Measurements from ENCODE around the gene RELB.
"Not testable (repeated sequence)": the region's sequence is repeated elsewhere in the genome, so short reads cannot be mapped to it uniquely, and the experiment has no call there.

Gene RELB

DNA sequence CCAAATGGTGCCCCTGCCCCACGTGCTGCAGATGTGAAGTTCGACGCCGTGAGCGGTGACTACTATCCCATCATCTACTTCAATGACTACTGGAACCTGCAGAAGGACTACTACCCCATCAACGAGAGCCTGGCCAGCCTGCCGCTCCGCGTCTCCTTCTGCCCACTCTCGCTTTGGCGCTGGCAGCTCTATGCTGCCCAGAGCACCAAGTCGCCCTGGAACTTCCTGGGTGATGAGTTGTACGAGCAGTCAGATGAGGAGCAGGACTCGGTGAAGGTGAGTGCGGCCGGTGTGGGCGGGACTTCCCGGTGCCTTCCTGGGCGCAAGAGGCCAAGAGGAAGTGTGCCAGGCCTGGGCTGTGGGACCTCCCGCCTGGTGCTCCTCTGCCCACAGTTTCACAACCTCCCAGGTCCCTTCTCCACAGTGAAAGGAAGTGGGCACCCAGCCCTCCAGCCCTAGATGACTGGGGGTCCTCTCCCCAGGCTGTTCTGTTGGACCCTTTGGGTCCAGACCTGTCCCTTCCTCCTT, 14.1 kb upstream of the RELB start:
- DNase-seq = no peak

DNA sequence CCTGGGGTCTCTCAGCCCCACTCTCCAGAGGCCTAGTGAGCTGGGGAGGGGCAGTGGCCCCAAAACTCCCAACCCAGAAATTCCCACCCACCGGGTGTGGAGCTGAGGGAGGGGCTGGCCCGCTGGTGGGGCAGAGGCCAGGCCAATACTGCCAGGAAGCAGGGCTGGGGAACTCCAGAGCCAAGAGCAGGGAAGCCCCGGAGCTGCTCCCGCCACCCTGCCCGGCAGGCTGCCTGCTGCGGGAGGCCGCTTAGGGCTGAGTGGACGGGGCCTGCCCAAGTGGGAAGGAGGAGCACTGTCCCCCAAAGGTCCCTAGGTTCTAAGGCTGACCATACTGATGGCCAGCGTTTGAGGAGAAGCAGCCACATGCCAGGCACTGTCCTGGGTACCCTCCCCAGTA, 13.0 kb upstream of the RELB start:
- DNase-seq = no peak

DNA sequence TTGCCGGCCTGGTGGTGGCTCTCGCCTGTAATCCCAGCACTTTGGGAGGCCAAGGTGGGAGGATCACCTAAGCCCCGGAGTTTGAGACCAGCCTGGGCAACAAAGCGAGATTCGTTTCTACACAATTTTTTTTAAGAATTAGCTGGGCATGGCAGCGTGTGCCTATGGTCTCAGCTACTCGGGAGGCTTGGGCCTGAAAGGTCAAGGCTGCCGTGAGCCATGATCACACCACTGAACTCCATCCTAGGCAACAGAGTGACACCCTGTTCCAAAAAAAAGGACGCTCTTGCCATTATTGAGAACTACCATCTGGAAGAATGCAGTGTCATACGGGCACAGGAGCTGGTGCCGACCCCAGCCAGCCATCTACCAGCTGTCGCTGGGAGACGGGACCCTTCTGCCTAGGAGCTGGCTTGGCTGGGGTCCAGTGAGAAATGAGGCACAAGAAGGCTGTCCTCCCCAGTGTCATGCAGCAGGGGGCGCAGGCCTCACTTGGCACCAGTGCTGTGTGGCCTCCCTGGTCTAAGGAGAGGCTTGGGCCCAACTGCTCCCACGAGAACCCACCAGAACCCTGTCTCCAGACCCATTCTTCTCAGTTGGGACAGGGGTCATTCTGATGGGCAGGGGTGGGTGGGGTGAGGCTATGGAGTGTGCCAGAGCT, 12.2 kb upstream of the RELB start:
- DNase-seq = no peak

DNA sequence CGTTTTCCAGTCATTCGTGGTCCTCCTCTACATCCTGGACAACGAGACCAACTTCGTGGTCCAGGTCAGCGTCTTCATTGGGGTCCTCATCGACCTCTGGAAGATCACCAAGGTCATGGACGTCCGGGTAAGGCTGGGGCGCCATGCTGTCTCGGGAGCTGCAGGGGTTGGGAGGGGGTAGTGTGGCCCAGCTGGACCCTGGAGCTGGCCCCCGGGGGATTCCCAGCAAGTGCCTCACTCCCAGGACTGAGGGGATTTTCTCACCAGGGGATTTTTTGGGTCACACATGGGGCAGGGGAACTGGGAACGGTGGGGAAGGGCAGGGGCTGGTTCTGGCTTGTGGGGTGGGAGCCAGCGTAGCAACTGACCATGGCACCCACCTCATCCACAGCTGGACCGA, 10.8 kb upstream of the RELB start:
- DNase-seq = no peak

DNA sequence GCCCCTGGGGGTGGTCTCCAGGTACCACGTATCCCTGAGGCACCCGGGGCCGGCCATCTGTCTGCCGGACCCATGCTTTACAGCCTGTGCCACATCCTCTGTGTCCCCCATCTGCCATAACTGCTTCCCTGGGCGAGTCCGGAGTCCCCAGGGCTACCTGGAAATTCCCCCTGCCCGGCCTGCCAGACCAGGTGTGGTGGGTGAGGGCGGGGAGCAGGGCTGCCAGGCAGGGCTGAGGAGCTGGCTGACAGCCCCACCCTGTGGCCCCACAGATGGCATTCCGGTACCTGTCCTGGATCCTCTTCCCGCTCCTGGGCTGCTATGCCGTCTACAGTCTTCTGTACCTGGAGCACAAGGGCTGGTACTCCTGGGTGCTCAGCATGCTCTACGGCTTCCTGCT, 10.3 kb upstream of the RELB start:
- no peak for DNase-seq

DNA sequence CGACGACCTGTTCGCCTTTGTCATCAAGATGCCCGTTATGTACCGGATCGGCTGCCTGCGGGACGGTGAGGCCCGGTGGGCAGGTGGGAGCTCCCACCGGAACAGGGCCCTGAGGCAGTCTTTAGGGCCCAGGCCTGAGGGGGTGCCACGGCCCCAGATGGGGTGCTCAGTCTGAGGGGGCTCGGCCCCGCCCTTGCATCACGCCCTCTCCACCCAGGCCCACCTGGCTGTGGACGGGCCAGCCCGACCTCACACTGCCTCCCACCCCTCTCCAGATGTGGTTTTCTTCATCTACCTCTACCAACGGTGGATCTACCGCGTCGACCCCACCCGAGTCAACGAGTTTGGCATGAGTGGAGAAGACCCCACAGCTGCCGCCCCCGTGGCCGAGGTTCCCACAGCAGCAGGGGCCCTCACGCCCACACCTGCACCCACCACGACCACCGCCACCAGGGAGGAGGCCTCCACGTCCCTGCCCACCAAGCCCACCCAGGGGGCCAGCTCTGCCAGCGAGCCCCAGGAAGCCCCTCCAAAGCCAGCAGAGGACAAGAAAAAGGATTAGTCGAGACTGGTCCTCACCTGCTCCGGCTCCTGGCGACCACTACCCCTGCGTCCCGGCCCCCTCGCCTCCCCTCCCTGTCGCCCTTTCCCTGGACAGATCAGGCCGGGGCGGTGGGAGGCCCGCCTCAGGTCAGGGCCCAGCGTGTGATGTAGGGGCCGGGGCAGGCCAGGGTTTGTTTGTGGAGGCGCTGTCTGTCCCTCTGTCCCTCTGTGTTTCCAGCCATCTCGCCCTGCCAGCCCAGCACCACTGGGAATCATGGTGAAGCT, 8.7 kb upstream of the RELB start:
- DNase-seq = no peak

DNA sequence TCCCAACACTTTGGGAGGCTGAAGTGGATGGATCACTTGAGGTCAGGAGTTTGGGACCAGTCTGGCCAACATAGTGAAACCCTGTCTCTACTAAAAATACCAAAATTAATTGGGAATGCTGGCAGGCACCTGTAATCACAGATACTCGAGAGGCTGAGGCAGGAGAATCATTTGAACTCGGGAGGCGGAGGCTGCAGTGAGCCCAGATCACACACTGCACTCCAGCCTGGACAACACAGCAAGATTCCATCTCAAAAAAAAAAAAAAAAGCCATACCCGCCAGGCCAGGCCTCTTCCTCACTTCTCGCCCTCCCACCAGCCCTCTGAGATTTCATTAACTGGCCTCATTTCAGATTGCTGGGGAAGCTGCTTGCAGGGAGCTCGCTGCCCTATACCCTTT, 7.7 kb upstream of the RELB start:
- DNase-seq = no peak

DNA sequence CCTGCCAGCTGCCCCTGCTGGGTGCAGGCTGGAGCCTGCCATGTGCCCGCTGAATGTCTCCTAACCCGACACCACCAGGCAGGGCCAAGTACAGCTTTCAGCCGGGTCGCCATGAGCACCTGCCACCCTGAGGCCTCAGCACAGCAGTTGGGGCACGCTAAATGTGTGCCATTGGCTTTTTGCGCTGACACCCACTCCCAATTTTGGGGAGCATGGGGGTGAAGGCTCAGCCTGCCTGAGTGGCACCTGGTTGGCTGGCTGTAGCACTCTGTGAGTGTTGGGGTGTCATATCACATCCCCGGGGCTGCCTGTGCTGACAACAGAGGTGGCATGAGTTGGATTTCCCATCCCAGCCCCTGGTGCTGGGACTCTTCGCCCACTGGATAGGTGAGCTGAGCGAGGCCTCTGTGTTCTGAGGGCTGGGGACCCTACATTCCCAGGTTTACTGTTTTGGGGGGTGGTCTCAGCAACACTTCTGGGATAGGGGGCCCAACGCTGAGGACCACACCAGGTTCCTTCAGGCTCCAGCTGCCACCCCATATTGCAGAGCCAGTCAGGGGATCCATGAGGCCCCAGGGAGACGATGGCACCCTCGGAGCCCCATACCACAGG, 7.2 kb upstream of the RELB start:
- no peak for DNase-seq

DNA sequence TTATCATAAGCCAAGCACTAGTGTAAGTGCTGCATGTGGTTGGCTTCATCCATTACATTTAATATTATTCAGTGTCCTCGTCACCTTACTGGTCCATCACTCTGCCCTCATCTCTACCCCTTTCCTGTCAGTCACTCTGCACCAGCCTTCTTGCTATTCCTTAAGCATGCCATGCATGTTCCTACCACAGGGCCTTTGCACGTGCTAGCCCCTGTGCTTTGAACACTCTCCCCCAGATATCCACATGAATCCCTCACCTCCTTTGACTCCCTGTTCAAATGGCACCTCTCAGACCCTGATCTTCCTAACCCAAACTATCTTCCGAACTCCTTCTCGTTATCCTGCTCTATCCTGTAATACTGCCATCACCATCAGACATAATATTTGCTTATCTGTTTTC, 3.2 kb upstream of the RELB start:
- DNase-seq = no peak

DNA sequence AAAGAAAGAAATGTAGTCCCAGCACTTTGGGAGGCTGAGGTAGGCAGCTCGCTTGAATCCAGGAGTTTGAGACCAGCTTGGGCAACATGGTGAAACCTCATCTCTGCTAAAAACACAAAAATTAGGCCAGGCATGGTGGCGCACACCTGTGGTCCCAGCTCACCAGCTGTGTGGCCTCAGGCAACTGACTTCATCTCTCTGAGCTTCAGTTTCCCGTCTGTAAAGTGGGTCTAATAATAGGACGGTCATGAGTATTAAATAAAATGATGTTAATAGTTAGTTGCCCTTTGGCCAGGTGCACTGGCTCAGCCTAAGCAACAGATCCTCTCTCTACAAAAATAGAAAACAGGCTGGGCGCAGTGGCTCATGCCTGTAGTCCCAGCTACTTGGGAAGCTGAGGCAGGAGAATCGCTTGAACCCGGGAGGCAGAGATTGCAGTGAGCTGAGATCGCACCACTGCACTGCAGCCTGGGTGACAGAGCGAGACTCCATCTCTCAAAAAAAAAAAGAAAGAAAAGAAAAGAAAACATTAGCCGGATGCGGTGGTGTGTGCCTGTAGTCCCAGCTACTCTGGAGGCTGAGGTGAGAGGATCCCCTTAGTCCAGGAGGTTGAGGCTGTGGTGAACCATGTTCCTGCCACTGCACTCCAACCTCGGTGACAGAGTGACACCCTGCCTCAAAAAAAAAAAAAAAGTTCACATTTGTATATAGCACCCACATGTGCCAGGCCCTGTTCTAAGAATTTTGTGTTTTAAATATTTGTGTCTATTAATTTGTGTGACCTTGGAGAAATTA, 1.9 kb upstream of the RELB start:
- not testable (repeated sequence) for DNase-seq

DNA sequence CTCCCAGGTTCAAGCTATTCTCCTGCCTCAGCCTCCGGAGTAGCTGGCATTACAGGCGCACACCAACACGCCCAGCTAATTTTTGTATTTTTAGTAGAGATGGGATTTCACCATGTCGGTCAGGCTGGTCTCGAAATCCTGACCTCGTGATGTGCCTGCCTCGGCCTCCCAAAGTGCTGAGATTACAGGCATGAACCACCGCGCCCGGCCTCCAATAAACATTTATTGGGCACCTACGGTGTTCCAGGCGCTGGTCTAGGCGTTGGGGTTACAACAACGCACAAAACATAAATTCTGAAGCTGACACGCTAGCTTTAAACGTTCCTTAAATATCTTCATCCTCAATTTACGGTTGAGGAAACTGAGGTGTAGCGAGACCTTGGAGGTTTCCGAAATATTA, 599 bp upstream of the RELB start:
- DNase-seq = not testable (repeated sequence)

DNA sequence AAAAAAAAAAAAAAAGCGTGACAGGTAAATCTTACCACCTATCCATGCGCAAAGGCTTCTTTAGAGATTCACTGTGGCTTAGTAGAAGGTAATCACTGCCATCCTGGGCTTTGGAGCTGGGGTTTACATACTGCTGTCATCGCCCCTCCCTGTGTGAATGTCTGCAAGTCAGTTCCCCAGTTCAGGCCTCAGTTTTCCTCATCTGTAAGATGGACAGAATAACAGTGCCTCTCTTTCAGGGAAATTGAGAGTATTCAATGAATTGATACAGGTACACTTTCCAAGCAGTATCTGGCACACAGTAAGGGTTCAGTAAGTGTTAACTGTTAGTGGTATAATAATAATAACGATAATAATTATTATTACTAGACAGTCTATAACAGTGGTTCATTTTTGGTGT, 2.2 kb downstream of the RELB start:
- no peak for DNase-seq

DNA sequence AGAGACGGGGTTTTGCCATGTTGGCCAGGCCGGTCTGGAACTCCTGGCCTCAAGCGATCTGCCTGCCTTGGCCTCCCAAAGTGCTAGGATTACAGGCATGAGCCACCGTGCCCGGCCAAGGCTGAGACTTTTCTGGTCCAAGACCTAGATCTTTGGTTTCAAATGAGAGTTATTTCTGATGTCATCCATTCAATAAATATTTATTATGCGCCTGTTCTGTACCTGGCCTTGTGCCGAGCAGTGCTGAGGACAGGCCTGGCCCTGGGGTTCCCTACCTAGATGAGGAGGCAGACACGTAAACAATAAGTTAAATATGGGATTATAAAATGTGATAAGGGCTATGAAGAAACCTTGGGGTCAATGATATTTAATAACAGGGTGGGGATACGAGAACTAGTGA, 4.5 kb downstream of the RELB start:
- no peak for DNase-seq

DNA sequence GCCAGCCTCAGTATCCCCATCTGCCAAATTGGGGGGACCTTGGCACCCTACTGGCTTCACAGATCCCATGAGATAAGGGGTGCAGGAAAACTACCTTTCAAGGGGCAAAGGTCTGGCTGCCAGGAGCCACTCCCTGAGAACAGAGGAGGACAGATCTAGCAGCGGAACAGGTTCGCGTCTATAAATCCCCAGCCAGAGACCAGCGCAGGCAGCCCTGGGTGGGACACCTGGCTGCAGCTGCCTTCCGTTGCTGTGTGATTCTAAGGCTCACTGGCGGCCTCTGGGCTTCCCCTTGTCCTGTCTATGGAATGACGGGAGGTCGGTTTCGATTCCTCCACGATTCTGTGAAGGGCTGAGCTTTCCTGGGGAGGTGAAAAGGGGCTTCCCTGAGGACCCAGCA, 7.3 kb downstream of the RELB start:
- DNase-seq = no peak

DNA sequence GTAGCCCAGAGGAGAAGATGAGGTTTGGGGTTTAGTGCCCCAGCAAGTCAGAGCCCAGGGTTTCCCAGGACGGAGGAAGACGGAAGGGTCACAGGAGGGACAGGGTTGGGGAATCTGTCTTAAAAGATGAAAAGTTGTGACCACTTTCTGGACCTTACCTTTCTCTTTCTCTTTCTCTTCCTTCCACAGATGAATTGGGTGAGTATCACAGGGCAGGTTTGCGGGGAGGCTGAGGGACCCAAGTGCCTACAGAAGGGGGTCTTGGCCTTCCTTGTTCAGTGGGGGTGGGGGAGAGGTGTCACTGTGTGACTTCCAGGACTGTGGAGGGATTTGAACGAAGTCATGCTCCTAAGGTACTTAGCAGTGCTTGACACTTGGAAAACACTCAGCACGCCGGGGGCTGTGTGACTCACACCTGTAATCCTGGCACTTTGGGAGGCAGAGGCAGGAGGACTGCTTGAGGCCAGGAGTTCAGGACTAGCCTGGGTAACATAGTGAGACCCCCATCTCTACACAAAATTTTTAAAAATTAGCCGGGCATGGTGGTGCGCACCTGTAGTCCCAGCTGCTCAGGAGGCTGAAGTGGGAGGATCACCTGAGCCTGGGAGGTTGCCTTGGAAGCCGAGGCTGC, 8.5 kb downstream of the RELB start:
- DNase-seq = no peak

DNA sequence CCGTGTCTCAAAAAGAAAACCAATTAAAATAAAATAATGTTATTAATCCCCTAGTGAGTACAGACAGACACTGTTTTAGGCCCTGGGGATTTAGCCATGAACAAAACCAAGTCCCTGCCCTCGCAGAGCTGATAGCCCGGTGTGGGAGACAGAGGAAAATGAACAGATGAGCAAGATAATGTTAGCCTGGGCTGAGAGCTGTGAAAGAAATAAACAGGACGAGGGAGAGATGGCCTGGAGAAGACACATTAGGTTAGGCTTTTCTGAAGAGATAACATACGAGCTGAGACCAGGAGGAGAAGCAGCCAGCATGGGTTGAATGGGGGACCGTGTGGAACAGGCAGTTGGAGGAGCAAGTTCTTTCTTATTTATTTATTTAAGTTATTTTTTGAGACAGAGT, 9.0 kb downstream of the RELB start:
- DNase-seq = no peak

DNA sequence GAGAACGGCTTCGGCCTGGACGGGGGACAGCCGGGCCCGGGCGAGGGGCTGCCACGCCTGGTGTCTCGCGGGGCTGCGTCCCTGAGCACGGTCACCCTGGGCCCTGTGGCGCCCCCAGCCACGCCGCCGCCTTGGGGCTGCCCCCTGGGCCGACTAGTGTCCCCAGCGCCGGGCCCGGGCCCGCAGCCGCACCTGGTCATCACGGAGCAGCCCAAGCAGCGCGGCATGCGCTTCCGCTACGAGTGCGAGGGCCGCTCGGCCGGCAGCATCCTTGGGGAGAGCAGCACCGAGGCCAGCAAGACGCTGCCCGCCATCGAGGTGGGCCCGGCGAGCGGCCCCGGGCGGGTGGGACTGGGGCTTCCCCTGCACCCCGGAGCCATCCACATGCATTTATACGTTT, 10.7 kb downstream of the RELB start:
- no peak for DNase-seq

DNA sequence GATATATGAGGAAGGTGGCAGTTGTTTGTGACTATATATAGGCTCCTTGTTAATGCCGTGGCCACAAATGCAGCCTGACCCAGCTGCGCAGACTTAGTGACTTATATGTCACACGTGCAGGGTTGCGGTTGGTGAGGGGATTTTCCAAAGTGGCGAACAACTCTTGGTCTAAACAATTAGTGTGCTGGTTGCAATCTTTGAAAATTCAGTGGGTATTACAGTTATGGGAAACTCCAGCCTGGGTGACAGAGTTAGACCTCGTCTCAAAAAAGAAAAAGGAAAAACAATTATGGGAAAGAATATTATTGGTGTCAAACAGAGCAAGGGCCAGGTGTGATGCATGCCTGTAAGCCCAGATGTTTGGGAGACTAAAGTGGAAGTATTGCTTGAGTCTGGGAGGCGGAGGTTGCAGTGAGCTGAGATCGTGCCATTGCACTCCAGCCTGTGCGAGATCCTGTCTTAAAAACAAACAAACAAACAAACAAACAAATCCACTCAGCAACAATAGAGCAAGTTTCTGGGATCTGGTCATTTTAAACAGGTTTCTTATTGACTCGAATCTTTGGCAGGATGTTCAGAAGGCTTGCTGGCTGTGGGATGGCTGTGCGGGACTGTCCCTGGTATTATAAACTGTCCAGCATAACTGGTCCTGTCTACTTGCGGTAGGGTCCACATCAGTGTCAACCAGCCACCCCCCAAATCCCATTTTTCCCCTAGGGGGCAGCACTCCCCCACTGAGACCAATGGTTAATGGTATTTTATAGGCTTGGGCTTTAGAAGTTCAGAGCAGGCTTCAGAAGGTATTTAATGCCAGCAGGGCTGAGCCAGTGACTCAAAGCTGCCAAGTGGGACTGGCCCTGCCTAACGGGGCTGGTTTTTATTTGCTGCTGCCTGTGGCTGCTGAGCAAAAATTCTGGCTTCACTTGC, 15.4 kb downstream of the RELB start:
- DNase-seq = peak; percentile 72 to 79

DNA sequence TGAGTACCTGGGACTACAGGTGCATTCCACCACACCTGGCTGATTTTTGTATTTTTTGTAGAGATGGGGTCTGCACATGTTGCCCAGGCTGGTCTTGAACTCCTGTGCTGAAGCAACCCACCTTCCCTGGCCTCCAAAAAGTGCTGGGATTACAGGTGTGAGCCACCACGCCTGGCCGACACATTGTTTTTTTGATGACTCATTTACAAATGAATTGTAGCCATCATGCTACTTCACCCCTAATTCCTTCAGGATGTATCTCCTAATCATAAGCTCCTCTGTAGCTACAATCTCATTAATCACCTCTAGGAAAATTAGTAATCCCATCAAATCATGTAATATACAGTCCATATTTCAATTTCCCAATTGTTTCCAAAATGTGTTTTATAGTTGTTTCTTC, 17.9 kb downstream of the RELB start:
- no peak for DNase-seq

DNA sequence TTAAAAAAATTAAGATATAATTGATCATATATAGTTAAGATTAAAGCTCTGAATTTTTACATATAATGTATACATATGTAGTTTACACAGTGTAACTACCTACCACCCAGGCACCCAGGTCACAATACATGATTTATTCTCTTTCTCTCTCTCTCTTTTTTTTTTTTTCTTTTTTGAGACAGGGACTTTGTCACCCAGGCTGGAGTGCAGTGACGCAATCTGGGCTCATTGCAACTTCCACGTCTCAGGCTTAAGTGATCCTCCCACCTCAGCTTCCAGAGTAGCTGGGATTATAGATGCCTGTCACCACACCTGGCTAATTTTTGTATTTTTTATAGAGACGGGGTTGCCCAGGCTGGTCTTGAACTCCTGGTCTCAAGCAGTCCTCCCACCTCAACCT, 18.8 kb downstream of the RELB start:
- no peak for DNase-seq

DNA sequence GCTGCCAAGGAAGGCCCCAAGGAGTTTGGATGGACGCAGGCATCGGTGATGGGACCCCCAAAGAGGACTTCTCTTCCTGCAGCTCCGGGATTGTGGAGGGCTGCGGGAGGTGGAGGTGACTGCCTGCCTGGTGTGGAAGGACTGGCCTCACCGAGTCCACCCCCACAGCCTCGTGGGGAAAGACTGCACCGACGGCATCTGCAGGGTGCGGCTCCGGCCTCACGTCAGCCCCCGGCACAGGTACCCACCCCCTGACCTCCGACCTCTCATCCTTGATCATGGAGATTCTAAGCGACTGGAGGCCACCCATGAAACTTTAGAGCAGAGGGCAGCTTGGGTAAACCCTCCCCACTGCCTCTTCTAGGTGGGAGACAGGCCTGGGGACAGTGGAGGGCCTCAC, 20.7 kb downstream of the RELB start:
- DNase-seq = no peak

DNA sequence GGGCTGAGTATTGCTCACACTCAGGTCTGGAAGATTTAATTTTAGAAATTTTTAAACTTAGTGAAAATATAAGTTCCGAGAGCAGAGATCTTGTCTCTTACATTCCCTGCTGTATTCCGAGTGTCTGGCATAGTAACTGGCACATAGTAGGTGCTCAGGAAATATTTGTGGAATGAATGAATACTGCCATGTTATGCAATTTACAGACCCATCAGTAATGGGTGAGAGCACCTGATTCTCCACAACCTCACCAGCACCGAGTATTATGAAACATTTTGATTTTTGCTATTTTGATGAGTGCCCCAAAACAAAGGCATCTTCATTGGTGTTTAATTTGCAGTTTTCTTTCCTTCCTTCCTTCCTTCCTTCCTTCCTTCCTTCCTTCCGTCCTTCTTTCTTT, 21.8 kb downstream of the RELB start:
- DNase-seq = no peak
